Stimulated activated CD8-positive, alpha-beta memory T cell treated with anti-CD3 and anti-CD28 coated beads, Interleukin-15, amount 100 ng/mL, for 4 hours (primary cell): Measurements from ENCODE around the gene HLA-DQA1.
"Not testable (repeated sequence)": the region's sequence is repeated elsewhere in the genome, so short reads cannot be mapped to it uniquely, and the experiment has no call there.

Experiments used
- DNase-seq, 2 donors: peaks; one replicate each; pipeline ENCODE4 v3.0.0-alpha.2; 2020; ENCODE audit warnings: low read depth in 2 of 2

HLA-DQA1 gene

DNA sequence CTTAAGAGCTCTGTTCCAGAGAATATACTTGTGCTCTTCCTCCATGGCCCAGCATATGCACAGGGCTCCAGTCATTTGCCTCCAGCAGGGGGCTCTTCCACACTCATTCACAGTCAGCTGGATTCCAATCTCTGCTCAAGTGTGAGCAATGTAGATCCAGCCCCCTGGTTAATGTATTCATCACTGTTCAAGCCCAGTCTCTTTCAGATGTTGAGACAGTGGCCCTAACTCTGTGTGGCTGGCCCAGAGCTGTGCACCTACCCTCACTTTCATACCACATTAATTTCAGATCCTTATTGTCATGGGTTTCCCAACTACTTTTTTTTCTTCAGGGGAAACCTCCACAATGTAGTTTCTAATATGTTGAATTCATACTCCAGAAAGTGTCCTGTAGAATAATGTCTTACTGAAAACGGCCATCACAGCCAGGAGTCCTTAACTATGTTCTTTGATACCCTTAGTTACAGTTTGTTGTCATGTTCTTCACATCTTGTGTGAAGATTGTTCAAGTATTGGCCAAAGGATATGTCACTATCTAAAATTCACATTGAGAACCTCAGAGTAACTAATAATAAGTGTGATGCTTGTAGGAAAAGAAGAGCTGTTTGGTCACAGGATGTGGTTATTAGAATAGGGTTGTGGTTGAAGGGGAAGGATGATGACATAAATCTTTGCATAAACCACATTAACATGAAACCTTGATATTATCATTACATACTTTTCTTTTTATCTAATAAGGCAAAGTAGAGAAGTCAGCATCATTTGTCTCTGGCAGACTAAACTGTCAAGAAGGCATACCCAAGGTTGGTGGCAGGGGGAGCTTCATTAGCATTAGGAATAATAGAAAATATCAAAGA lies 14.4 kb upstream of the HLA-DQA1 start:
- peak in 1 of 2 donors; percentile 30 for DNase-seq

DNA sequence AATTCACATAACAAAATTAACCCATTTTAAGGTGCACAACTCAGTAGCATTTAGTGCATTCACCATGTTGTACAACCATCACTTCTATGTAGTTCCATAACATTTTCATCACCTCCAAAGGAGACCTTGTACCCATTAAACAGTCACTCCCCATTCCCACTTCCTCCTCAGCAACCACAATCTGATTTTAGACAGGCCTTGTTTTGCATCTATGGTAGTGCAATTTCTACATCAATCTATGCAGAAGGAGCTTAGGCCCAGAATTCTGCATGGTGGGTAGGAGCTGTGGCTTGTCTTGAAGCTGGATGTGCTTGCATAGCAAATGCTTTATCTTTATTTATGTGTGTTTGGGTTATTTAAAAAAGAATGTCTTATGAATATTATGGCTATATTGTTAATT lies 13.5 kb upstream of the HLA-DQA1 start:
- no peak for DNase-seq

- no peak for DNase-seq
These were observed 12.6 kb upstream of the HLA-DQA1 start for GRCh38 chr6:32624565-32624964.

- no peak for DNase-seq
These were observed 12.1 kb upstream of the HLA-DQA1 start for GRCh38 chr6:32625137-32625536.

DNA sequence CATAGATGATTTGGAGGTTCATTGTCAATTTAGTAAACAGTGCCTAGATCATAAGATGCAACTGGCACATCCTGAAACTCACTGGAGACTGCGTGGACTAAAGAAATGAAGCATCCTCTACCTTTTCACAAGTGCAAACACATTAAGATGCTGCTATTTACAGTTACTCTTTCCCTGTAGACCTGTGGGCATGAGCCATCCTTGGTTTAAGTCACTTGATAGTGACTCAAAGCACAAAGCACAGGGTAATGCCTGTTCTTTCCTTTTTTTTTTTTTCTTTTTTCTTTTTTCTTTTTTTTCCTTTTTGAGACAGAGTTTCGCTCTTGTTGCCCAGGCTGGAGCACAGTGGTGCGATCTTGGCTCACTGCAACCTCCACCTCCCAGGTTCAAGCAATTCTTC lies 10.0 kb upstream of the HLA-DQA1 start:
- DNase-seq, result no peak

DNA sequence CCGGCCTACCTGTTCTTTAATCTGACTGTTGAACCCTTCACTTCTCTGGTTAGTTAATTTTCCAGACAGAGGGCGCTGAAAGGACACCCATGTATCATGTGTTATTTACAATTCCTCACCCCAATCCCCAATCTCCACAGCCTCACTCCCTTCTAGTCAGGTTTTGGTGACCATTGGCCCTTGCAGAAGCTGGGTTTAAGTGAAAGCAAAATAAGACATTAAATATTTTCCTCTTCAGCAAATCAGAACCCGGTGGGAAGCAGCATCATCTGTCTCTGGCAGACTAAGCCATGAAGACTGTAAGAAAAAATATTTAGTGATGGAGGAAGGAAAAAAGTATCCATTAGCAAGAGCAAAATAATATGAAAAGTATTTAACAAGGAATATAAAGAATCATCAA lies 9.4 kb upstream of the HLA-DQA1 start:
- no peak for DNase-seq

- DNase-seq, result not testable (repeated sequence)
These were observed 7.4 kb upstream of the HLA-DQA1 start for GRCh38 chr6:32629793-32630192.

DNA sequence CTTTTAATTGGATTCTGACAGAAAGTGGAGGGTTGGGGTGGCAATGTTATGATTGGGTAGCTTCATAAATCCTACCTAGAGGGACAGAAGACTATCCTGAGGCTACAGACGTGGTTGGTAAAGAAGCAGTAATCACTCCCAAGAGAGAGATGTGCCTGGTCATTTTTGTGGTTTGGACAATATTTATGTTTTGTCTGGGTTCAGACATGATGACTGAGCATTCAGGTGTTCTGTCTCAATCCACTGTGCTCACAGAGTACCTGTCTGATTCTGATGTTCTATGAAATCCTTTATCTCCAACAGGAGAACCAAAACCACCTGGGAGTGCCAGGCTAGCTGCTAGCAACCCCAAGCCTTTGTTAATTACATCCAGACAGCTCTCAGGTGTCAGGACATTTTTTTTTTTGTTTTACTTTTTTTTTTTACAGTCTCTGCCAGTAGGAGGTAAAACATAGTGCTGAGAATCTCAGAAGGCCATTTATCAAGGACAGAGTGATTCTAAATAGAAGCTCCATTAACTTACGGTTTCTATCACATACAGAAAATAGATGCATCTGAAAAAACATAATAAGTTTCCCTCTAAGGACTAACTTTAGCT lies 1.6 kb upstream of the HLA-DQA1 start:
- no peak for DNase-seq

DNA sequence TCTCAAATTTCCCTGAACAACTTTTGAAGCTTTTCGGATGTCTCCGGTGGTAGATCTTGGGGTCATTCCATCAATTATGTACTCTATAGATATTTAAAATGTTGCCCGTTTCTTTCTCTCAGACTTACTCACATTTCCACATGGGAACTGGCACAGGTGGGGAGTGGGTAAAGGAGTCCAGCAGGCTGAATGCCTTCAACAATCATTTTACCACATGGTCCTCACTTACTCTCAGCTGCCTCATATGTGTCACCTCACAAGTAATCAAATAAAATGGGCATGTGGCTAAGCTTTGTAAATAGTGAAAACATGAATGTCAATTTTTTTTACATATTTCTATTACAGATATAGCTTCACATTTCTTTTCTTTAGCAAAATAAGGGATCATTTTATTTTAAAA lies 677 bp downstream of the HLA-DQA1 start:
- DNase-seq, result no peak

- no peak for DNase-seq
These were observed 1.5 kb downstream of the HLA-DQA1 start for GRCh38 chr6:32638532-32639219.

- no peak for DNase-seq
These were observed 2.5 kb downstream of the HLA-DQA1 start for GRCh38 chr6:32639440-32640394.

GRCh38 chr6:32641122-32641521 lies 3.9 kb downstream of the HLA-DQA1 start:
- DNase-seq, result no peak

DNA sequence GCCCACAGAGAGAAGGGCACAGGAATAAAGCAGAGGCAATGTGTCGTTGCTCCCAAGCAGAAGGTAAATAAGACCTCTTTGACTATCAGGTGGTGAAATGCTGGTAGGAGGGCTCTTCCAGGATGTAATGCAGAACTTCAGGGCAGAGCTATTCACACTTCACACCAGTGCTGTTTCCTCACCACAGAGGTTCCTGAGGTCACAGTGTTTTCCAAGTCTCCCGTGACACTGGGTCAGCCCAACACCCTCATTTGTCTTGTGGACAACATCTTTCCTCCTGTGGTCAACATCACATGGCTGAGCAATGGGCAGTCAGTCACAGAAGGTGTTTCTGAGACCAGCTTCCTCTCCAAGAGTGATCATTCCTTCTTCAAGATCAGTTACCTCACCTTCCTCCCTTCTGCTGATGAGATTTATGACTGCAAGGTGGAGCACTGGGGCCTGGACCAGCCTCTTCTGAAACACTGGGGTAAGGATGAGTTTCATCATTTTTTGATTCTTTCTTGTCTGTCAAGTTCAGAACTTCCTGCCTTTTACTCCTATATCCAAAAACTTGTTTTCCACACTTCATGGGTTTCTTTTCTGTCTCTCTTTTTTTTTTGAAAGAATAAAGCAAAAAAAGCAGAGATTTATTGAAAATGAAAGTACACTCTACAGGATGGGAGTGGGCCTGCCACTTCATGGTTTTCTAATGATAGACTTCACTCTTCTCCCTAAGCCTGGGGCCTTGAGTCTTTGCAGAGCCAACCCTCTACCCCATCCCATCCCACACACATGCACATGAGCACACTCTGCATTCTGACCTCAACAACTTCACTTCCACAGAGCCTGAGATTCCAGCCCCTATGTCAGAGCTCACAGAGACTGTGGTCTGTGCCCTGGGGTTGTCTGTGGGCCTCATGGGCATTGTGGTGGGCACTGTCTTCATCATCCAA lies 4.8 kb downstream of the HLA-DQA1 start:
- DNase-seq, result not testable (repeated sequence)

DNA sequence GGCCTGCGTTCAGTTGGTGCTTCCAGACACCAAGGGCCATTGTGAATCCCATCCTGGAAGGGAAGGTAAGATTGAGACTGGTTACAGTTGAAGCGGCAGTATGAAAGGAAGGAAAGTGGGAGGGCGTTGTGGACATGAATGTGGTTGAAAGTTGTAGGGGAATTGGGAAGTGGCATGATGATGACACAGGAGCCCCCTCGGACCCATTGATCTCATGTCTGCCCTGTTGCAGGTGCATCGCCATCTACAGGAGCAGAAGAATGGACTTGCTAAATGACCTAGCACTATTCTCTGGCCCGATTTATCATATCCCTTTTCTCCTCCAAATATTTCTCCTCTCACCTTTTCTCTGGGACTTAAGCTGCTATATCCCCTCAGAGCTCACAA lies 5.5 kb downstream of the HLA-DQA1 start:
- no peak for DNase-seq

- no peak for DNase-seq
These were observed 6.7 kb downstream of the HLA-DQA1 start for GRCh38 chr6:32643904-32644303.

DNA sequence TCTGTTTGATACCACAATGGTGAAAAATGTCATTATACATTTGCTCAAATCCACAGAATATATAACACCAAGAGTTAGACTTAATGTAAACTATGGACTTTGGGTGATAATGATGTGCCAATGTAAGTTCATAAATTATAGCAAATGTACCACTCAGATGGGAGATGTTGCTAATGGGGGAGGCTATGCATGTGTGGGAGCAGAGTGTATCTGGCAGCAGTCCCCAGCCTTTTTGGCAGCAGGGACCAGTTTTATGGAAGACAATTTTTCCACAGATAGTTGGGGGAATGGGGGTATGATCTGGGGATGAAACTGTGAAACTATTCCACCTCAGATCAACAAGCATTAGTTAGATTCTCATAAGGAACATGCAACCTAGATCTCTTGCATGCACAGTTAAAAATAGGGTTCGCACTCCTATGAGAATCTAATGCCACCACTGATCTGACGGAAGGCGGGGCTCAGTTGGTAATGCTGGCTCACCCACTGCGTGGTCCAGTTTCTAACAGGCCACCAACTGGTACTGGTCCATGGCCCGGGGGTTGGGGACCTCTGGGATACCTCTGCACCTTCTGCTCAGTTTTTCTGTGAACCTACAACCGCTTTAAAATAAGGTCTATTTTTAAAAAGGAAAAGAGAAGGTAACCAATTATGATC lies 8.0 kb downstream of the HLA-DQA1 start:
- DNase-seq, result no peak

DNA sequence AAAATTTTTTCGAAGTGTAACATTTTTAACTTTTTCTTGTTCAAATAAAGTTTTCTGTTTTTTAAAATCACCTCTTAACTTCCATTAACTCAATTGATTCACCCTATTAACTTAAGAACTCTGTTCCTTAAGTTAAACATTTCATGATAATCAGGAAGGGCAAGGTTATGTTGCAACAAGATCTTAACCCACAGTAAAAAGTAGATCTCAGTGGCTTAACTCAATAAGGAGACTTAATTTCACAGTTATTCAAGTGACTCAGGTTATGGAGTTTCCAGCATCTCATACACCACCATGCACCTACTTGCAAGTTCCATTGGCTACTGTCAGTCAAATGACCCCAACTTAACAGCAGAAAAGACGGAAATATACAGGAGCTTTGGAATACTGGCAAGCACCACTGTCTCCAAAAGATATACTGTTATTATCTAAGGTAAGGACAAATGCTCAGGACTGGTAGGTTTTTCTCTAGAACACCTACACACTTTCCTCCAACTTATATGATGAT lies 18.1 kb downstream of the HLA-DQA1 start:
- no peak for DNase-seq

GRCh38 chr6:32657329-32657728 lies 20.1 kb downstream of the HLA-DQA1 start:
- DNase-seq, result not testable (repeated sequence)

DNA sequence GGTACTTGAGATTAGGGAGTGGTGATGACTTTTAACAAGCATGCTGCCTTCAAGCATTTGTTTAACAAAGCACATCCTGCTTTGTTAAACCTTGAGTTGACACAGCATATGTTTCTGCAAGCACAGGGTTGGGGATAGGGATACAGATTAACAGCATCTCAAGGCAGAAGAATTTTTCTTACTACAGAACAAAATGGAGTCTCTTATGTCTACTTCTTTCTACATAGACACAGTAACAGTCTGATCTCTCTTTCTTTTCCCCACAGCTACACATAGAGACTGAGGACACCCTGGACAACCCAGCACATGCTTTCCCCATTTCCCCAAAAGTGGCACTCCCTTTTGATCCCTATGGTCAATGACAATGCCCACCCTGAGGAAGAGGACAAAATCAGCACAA lies 20.6 kb downstream of the HLA-DQA1 start:
- DNase-seq, result not testable (repeated sequence)
